Left renal cortex interstitium (tissue), 4 donors: Measurements from ENCODE around the gene ADAMTS8. TPM values are rescaled to one million over a fixed set of nuclear protein-coding genes. Genes with fewer than 3 reads are reported as not detected.

Experiments used
- DNase-seq, 4 donors: peaks; one replicate each; pipeline ENCODE4 v3.0.0-alpha.2; 2013; ENCODE audit warnings: low read depth in 4 of 4, low spot score in 2 of 4, missing footprints in 1 of 4
- polyA plus RNA-seq, 4 donors: library from polyadenylated mRNA; unstranded; fragments of 120-200 nt; gene quantifications; one replicate each; pipeline ENCODE4 v1.2.1, GENCODE V29; 2013; ENCODE audit not compliant: insufficient read length in 4 of 4

Gene ADAMTS8, protein sequence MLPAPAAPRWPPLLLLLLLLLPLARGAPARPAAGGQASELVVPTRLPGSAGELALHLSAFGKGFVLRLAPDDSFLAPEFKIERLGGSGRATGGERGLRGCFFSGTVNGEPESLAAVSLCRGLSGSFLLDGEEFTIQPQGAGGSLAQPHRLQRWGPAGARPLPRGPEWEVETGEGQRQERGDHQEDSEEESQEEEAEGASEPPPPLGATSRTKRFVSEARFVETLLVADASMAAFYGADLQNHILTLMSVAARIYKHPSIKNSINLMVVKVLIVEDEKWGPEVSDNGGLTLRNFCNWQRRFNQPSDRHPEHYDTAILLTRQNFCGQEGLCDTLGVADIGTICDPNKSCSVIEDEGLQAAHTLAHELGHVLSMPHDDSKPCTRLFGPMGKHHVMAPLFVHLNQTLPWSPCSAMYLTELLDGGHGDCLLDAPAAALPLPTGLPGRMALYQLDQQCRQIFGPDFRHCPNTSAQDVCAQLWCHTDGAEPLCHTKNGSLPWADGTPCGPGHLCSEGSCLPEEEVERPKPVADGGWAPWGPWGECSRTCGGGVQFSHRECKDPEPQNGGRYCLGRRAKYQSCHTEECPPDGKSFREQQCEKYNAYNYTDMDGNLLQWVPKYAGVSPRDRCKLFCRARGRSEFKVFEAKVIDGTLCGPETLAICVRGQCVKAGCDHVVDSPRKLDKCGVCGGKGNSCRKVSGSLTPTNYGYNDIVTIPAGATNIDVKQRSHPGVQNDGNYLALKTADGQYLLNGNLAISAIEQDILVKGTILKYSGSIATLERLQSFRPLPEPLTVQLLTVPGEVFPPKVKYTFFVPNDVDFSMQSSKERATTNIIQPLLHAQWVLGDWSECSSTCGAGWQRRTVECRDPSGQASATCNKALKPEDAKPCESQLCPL
- 1 to 10 TPM; 3.1 to 3.9 (median 3.4) TPM for polyA plus RNA-seq

DNA sequence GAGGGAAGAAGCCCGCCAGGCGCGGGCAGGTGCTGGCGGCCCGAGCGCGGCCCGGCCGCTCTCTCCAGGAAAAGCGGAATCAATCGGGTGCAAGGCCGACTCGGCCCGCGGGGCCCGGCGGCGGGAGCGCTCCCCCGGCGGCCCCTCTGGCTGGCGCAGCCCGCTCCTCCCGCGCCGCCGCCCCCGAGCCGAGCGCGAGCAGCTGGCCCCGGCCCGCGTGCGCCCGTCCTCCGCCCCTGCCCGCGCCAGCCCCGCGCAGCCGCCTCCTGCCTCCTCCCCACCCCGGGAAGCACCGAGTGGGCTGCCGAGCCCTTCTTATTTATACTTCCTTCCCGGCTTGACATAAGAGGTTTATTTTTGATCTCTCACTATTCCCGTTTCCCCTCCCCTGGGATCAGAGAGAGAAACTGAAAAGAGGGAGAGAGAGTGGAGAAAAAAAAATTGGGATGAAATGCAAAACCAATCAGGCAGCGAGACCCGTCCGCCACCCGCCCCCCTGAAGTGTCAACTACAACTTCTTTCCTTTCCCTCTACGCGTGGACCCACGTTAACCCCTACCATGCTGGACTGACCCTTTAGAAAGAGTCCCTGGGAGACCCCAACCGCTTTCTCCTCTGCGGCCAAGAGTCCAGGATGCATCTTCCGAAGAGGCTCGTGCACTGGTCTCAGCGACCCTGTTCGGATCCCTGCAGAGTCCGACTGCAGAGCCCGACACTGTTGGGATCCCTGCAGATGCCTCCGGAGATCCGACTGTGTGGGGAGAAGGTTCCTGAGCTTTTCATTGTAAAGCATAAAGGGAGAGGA, at the start of gene ADAMTS8:
ADAMTS8 (minus strand) TSS at position 294 of the 804 bp plus-strand sequence. CDS start 323 bp downstream, outside the sequence.
- no peak for DNase-seq

DNA sequence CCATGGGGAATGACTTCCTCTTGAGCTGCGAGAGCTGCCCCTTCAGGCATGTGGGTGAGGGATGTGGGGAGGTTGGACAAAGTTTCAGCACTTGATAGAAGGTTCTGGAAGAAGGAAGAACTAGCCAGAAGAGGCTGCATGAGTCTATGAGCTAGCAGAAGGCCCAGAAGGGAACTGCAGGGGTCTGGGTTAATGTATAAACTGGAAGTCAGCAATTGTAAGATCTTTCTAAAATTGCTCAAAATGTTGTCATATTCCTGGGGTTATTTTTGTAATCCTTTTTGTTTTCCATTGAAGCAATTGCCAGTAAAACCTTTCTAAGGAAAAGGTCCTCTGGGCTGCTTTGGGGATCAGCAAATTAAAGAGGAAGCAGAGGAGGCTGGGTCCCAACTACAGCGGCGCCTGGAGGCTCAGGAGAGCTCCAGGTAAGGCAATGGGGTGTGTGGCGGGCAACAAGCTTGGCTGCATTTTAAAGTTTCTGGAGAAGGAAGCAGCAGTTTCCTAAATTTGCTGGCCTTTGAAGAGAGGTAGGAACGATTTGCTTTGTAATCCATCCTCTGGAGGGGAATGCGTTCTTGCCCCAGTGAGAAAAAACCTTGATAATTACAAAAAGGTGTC, 49.3 kb upstream of the ADAMTS8 start:
- no peak for DNase-seq

DNA sequence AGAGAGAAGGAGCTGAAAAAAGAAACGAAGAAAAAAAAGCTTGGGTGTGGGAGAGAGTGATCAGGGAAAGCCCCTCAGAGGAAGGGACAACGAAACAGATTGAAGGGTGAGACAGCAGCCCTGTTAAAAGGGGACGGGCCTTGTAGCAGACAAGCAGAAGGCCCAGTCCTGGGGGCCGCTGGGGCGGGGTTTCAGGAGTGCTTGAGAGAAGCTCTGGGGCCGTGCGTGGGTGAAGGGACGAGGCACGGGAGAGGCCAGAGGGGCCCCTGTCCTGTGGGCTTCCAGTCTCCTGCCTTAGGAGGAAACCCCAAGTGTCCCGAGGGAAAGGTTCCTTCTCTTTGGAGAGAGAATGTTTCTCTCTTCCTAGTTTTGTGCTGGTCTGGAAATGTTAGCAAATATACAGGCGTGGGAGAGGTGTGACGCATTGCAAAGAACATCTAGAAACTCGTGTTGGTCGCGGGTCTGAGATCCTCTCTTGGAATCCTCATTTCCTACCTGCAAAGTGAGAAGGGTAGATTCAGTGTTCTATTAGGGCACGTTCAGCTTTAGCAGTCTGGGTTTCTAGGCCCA, 48.6 kb upstream of the ADAMTS8 start:
- DNase-seq, result no peak

DNA sequence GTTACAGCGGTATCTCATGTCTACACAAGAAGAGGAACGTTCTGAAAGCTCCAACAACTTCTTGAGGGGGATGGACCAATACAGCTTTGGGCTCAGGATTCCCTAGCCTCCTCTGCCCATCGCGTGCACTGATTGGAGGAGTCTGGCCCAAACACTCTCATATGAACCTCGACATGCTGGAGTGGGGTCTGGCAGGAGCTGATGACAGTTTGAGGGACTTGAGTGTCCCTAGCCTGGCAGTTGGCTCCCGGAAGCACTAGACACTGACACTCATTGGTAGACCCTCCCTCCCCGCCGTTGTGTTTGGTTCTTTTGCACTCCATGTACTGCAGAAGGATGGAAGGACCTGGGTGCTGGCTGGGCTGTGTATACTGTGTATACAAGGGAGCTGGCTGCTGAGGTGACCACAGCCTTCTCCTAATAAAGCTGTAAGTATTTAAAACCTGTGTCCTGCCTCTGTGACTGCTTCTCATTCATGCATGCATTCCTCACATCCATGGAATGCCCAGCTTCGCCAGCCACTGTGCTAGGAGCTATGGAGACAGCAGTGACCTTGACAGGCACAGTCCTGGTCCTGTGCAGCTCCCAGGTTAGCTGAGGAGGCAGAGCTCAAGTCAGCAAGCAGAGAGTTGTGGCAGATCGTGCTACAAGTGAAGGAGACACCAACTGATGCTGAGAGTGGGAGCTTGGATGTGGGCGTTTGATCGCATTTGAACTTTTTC, 48.0 kb upstream of the ADAMTS8 start:
- DNase-seq, result no peak

DNA sequence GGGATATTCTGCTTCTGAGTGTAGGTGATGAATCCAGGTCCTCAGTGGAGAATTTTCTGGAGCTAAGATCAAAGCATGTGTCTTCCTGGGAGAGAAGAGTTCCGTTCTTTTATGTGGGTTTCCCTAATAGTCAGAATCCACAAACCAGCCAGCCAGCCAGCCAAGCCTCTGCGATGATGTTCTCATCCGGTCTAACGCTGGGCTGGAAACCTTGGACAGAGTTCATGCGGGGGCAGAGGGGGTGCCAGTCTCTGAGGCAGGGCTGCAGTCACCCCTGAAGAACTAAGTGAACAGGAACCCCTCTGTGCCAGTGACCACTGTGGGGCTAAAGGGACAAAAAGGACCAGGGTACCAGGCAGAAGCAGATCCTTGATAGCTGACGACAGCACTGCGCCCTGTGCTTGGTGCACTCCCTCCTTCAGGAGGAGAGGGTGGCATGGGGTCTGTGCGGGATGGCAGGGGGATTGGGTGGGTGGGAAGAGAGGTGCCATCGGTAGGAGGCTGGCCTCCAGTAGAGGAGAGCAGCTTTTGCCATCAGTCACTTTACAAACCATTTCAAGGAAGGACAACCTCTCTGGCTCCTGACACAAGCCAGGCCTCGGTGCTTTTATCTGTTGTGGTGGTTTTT, 47.1 kb upstream of the ADAMTS8 start:
- no peak for DNase-seq

DNA sequence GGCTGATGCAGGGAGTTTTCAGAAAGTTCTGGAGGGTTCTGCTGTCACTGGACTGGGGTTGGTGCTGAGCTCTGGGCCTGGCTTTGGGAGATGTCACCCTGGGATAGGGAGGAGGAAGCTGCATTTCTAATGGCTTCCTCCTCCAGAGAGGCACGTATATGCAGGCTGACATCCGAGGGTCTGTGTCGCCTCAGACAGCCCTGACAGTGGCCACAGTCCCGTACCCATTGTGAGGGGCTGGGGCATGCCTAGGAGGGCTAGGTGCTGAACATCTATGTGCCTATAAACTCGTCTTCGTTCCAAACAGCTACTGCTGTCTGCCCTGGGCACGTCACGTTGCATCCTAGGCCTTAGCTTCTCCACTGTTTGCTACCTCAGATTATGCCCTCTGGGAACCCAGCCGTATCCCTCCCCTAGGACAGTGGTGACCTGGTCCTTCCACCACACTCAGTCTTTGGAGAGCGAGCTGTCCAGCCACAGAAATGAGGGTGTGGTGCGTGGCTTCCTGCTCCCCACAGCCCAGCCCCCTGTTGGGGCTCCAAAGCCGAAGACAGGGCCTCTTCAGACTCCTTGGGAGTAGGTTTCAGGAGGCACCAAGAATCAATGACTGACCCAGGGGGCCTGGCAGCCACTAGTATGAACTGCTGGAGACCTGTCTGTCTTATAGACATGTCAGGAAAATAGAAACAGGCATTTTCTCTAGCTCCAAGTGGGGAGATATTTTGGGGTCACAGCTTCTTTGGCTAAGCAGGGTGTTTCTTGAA, 46.4 kb upstream of the ADAMTS8 start:
- no peak for DNase-seq

DNA sequence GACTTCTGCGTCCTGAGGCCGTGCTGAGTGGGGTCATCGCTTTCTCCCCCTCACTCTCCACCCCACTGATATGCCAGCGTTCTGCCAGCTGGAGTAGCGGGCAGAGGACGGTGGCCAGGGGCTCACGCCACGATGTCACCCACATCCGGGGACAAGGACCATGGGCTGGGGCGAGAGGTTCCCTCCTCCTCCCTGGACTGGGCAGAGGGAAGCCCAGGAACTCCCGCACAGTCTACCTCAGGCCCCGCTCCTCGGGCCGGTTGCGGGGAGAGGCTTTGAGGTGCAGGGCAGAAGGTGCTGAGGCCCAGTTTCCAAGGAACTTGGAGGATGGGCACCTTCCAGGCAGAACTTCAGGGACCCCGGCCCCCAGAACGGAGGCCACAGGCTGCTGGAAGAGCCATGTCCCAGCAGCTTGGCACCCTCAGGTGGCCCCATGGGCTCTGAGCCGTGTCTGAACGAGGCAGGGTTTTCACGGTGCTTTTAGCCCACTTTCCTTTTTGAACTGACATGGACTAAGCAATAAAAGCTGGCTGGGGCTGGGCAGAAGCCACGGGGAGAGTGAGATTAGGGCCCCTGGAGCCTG, 45.5 kb upstream of the ADAMTS8 start:
- DNase-seq, result no peak

DNA sequence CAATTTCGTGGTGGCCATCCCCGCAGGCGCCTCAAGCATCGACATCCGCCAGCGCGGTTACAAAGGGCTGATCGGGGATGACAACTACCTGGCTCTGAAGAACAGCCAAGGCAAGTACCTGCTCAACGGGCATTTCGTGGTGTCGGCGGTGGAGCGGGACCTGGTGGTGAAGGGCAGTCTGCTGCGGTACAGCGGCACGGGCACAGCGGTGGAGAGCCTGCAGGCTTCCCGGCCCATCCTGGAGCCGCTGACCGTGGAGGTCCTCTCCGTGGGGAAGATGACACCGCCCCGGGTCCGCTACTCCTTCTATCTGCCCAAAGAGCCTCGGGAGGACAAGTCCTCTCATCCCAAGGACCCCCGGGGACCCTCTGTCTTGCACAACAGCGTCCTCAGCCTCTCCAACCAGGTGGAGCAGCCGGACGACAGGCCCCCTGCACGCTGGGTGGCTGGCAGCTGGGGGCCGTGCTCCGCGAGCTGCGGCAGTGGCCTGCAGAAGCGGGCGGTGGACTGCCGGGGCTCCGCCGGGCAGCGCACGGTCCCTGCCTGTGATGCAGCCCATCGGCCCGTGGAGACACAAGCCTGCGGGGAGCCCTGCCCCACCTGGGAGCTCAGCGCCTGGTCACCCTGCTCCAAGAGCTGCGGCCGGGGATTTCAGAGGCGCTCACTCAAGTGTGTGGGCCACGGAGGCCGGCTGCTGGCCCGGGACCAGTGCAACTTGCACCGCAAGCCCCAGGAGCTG, 44.8 kb upstream of the ADAMTS8 start:
- DNase-seq, result no peak

DNA sequence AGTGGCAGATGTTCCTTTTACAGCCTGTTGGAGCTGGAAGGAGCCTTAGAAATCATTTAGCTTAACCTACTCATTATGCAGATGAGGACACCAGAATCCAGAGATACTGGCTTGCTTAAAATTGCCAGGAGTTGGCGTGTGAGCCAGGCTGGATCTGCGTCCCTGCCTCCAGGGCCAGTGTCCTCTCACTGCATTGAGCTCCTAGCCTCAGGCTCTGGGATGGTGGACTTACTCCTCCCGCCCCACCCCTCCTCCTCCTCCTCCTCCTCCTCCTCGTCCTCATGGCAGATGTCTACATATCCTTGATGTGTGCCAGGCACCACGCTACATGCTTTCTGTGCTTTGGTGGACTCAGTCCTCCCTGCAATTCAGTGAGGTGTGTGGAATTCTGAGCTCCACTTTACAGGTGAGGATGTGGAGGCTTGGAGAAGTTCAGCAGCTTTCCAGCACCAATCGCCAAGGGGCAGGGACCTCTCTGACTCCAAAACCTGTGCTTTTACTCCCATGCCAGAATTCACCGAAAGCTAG, 44.1 kb upstream of the ADAMTS8 start:
- DNase-seq, result no peak

DNA sequence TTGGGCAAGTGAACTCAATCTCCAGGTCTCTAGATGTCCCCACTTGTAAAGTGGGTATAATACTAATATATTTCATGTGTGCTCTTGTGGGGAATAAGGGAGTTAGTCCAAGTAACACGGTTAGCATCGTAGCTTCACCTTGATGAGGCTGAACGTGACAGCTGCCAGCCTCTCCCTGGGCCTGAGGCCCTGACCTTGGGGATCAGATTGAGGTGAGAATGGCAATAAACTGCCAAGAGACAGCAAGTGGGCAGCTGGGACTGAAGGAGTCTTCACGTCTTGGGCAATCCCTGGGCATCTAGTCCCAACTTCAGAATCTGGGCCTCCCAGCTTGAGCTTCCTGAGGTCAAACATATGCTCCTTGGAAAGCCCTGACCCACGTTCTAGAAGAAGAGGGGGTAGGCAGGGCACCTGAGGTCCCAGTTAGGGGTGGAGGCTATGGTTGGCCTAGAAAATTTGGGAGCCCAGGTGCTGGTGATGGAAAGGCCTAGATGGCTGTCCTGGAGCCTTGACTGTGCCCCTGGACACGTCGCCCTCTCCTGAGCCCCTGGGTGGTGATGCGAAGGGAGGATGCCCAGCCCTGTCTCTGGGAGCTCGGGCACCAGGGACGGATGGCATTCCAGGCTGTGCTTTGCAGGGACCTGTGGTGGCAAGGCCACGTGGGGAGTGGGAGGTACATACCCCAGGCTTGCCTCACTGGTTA, 43.5 kb upstream of the ADAMTS8 start:
- DNase-seq, result no peak

DNA sequence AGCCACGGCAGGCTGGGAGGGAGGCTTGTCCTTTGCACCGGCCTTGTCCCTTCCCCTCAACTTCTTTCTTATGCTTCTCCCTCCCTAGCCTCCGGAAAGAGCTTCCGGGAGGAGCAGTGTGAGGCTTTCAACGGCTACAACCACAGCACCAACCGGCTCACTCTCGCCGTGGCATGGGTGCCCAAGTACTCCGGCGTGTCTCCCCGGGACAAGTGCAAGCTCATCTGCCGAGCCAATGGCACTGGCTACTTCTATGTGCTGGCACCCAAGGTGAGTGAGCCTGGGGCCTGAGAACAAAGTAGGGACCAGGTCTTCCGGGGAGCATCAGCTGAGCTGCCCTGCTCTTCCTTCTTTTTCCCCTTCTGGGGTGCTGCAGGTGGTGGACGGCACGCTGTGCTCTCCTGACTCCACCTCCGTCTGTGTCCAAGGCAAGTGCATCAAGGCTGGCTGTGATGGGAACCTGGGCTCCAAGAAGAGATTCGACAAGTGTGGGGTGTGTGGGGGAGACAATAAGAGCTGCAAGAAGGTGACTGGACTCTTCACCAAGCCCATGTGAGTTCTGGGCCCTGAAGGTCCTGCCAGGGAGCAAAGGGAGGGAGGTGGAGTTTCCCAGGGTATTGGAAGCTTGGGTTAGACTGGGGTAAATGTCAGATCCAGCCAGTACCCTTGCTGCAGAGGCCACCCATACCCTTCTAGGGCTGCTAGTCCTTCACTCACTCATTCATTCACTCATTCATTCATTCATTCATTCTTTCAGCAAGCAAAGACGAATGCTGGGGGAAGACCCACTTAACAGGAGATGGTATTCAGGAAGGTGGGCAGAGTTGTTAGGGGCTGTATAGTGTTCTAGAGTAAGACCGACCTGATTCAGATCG, 42.7 kb upstream of the ADAMTS8 start:
- DNase-seq, result no peak

DNA sequence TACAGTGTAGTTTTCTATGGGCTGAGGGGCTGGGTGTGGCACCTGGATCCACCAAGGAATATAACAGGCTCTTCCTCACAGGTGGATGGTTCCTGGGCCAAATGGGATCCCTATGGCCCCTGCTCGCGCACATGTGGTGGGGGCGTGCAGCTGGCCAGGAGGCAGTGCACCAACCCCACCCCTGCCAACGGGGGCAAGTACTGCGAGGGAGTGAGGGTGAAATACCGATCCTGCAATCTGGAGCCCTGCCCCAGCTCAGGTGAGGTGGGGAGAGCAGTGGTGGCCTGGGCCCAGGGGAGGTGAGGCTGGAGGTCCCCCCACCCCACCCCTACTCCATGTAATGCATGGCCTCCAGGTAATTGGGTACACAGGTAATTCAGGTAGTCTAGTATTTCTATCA, 40.8 kb upstream of the ADAMTS8 start:
- DNase-seq, result no peak

DNA sequence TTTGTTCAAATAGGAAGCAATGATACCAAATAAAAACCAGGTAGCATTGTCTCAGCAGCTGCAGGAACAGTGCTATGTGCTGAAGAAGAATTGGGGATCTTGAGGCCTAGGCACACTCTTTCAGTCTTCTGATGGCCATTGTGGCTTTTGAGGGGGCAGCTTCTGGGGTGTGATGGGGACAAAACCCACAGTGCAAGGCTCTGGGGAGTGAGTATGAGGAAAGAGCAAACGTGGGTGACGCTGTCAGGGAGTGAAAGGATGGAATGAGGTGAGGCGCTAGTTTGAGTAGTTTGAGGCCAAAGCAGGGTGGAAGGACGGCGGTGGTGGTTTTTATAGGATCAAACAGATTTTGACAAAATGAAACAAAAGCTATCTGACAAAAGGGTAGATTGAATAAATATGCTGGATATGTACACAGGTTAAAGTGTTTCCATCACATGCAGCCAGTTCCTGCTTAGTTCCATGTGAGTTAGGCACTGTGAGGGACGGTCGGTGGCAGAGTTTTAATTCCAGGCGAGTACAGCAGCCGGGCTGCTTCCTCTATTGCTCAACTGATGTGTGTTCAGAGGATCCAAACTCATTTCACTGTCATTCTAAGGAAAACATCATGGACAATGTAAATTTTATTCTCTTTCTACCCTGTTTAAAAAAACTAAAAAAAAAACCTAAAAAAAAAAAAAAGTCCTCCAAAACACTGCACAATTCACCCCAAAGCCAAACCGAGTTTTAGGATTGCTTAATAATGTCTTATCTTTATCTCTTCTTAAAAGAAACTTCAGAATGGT, 38.9 kb upstream of the ADAMTS8 start:
- no peak for DNase-seq

DNA sequence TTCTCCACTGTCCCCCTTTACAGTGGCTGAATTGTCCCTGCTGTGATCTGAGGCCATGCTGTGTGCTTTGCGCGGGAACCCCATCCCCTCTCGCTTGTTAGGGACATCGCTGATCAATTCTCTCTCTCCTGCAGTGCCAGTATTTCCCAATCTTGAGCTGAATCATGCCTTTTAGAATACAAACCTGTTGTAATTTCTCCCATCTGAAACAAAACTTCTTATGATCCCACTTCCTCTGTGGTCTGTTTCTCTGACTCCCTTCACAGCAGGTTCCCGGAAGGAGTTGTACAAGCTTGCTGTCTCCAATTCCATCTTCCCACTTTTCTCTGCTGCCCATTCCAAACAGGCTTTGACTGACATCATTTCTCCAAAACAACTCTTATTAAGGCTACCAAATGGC, 36.9 kb upstream of the ADAMTS8 start:
- no peak for DNase-seq
